ENCODE measurements around the gene ZNF593. TPM values are rescaled to one million over a fixed set of nuclear protein-coding genes. Genes with fewer than 3 reads are reported as not detected.

The ZNF593 gene
- total RNA-seq, 1 experiment from 2014 or later, result 26.5 TPM

DNA sequence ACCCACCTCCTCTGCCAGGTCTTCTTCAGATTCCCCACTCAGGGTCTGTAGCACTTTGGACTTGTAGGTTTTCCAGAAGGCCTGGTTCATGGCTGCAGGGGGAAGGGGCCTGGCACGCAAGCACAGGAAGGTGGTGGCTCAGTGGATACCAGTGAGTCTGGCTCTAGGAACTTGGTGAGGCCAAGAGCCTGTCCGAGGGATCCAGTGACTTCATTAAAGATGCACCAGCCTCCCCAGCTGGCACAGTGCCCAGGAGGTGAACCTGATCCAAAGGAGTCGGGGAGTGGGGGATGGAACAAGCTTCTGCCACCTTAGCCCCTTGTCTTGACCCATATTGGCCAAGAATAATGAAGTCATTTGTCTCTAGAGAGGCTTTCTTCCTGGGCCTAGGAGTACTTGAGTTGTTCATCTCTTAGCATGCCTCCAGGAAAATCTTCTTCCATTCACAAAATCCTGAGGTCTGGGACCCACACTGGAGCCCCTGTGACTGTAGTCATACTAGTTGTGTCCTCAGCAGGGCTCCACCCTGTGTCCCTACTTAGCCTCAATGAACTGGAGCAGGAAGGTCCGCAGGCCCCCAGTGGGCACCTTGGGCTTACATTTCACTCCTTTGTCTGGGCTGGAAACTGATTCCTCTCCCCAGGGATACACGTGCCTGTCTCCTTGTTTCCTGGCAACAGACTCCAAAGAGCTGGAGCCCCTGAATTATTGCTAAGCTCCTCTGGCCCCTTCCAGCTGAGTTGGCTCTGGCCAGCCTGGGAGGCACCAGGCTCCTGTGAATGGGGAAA is 1.1 kb upstream of the ZNF593 start, which contains the start of gene C1orf232:
TSS of gene C1orf232 (minus strand) at position 554 of the 788 bp plus-strand sequence. CDS start at position 90, 464 bp downstream.
- DNase-seq (ENCODE audit: low read depth), result no peak

DNA sequence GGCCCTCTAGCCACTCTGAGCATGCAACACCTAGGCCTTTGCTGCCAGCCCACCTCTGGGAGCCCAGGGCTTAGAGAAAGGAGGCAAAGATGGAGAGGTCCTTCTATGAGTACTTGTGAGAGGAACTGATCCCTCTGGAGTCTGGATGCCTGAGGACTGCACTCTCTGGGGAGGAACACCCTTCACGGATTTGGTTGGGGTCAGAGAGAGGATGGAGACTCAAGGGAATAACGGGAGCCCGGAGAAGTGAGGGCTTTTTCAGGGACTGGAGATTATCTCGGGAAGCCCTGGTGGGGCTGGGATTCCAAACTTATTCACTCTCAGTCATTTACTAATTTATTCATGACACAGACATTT is 532 bp upstream of the ZNF593 start:
- no peak for DNase-seq (ENCODE audit: low read depth)

DNA sequence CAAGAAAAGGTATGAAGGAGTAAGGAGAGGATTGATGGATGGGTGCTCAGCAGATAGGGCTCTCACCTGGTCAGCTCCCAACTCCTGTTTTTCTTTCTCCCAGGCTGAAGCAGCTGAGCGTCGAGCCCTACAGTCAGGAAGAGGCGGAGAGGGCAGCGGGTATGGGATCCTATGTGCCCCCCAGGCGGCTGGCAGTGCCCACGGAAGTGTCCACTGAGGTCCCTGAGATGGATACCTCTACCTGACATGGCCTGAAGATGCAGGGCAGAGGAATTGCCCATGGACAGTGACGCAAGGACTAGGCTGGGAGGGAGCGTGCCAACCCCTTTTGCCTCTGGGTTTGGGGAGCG is 739 bp downstream of the ZNF593 start:
- DNase-seq (ENCODE audit: low read depth), result no peak

DNA sequence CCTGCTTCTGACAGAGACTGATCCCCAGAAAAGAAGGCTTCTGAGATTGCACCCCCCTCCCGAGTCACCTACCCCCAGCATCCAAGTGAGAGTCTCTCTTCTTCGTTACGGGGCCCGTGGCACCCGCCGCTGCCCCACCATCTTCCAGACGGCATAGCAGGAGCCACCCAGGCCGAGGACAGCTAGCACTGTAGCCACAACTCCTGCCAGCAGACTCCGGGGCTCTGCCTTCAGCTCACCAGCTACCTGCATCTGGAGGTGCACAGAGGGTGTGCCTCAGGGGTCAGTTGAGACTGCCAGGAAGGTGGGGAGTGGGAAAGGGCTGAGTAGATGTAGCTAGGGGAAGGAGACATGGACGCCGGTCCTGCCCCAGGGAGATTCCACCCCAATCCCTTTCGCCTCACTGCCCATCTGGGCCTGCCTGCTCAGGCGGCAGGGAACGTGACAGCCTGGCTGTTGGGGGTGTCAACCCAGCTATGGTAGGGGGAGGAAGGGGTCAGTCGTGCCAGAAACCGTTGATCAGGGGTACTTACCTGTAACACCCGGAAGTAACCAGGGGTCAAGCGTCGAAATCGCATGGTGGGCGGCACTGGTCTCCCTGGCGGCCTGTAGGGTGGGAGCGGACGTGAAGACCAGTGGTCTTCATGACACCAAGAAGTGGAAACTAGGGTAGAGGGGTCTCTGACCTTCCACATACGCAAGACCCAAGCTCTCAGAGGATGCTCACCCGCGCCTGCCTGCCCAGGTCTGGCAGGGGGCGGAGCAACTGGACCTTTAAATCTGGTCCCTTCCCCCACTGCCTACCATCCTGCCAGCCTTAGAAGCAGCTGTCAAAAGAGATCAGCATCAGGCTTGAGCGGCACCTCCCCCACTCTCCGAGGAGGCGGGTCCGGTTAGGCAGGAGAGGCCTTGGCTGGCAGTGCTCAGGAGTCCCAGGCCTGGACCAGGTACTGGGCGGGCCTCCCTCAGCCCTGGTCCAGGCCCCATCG is 1.7 kb downstream of the ZNF593 start, which contains the start of gene ZNF593OS:
TSS of gene ZNF593OS (minus strand) at position 749 of the 989 bp plus-strand sequence. CDS start at position 578, 171 bp downstream.
- DNase-seq (ENCODE audit: low read depth), result no peak

DNA sequence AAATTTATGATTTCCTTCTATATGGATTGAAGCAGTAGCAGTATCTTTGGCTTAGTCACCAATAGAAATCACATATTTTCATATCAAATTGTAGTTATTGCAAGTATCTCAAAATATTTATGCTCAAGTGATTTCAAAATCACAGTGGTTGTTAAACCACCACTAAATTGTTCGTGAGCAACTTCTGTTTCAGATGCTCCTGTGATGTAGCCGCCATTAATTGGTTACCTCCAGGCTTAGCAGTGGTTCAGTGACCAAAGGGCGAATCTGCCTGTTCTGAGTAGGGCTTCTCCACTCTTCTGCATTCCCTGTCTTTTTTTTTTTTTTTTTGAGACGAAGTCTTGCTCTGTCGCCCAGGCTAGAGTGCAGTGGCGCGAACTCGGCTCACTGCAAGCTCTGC is 5.6 kb downstream of the ZNF593 start:
- no peak for DNase-seq (ENCODE audit: low read depth)

DNA sequence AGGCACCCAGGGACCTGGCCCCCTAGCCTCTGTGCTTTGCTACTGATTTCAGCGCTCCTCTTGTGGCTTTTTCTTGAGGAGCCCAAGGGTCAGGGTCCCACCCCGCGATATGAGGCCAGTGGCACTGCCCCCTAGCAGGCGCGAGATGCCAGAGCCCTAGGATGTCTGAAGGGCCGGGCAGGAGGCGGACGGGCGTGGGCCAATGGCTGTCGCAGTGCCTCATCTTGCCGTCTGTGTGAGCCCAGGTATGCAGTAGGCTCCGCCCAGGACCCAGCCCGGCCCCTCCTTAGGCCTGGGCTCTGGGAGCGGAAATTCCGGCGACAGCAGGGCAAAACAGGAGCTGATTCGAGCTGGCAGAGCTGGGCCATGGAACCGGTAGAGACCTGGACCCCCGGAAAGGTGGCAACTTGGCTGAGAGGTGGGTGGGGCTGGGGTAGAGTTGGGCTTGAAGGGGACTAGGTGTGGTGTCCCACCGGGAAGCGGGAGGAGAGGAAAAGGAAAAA is 7.5 kb downstream of the ZNF593 start, which contains the start of gene CNKSR1:
TSS of gene CNKSR1 (plus strand) at position 310 of the 503 bp plus-strand sequence. CDS start at position 367, 57 bp downstream.
- DNase-seq (ENCODE audit: low read depth), result no peak

DNA sequence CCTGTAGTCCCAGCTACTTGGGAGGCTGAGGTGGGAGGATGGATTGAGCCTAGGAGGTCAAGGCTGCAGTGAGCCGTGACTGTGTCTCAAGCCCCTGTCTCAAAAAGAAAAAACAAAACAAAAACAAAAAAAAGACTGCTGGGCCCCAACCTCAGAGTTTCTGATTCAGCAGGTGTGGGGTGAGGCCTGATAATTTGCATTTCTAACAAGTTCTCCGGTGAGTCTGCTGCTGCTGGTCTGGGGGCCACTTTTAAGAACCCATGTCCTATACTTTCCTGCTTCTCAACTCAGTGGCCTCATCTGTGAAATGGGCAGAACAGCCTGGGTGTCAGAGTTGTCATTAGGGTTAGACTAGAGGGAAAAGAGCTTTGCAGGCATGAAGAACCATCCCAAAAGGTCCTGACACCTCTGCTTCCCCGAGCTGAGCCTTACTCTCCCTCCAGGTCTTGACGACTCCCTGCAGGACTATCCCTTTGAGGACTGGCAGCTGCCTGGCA is 10.3 kb downstream of the ZNF593 start:
- DNase-seq (ENCODE audit: low read depth), result no peak

DNA sequence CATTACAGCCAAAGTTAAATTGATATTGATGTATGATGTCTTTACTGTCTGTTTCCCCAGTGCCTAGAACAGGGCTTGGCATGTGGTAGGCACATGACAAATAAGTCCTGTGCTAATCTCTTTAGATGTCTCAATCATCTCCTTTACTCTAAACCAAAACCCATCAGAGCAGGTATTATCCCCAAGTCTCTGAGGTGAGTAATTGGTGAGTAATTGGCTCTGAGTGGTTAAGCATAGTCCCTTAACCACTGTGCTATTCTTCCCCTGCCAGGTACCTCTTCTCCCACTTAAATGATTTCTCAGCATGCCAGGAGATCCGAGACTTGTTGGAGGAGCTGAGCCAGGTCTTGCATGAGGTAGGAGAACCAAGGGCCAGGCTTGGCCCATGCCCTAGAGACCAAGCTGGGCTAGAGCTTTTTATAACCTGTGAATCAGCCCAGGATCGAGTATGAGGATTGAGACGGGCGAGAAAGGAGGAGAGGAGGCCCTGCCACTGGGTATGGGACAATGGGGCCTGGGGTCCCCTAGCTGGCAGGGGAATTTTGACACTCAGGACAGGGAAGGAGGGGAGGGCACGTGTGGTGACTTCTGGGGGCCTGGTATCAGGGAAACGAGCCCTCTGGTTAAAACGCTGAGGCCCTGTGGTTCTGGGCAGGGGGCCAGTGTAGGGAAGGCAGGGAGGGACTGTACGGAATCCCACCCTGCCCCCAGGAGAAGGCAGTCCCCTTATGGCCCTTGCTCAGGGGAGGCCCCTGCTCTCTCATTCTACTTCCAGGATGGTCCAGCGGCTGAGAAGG is 12.1 kb downstream of the ZNF593 start:
- no peak for DNase-seq (ENCODE audit: low read depth)

DNA sequence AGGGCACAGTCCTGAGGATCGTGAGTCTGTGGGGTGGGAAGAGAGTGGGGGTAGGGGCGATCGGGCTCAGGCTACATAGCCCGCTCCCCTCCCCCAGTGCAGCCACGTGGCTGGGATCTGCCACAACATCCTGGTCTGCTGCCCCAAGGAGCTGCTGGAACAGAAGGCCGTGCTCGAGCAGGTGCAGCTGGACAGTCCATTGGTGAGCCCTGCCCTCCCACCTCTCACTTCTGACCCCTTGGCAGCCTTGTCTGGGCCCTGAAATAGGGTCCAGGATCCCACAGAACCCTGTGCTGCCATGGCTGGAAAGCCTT is 12.6 kb downstream of the ZNF593 start:
- DNase-seq (ENCODE audit: low read depth), result no peak

DNA sequence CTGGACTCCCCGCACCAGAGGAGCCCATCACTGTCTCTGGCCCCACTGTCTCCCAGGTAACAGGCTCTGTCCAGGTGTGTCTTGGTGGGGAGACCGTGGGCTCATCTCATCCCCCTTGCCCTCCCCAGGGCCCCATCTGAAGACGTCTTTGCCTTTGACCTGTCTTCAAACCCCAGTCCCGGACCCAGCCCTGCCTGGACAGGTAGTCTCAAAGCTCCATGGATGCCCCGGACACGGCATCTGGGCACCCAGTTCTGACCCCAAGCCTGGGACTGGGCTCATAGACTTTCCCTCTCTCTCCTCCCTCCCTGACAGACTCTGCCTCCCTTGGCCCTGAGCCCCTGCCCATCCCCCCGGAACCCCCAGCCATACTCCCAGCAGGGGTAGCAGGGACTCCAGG is 14.4 kb downstream of the ZNF593 start:
- no peak for DNase-seq (ENCODE audit: low read depth)

DNA sequence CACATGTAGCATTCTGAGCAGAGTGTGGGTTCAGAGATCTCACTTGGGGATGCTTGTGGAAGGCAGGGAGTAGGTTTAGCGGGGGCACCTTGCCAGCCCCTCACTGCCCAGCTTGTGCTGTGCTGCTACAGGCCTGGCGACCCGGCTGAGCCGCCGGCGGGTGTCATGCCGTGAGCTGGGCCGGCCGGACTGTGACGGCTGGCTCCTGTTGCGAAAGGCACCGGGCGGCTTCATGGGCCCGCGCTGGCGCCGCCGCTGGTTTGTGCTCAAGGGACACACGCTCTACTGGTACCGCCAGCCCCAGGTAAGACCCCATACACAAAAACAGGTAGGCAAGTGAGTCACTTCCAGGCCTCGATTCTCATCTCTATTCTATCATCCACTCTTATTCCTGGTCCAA is 15.2 kb downstream of the ZNF593 start:
- no peak for DNase-seq (ENCODE audit: low read depth)

DNA sequence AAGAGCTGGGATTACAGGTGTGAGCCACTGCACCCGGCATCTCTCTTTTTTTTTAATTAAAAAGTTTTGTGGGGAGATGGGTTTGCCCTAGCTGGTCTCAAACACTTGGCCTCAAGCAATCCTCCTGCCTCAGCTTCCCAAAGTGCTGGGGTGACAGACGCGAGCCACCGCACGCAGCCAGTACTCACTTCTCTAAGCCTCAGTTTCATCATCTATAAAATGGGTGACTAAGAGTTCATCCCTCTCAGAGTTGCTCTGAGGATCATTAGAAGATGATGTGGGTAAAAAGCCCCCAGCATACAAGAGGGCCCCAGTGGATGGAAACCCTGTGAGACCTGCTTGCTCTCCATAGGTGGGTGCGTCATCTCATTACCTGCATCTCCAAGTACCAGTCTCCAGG is 18.2 kb downstream of the ZNF593 start:
- DNase-seq (ENCODE audit: low read depth), result no peak

DNA sequence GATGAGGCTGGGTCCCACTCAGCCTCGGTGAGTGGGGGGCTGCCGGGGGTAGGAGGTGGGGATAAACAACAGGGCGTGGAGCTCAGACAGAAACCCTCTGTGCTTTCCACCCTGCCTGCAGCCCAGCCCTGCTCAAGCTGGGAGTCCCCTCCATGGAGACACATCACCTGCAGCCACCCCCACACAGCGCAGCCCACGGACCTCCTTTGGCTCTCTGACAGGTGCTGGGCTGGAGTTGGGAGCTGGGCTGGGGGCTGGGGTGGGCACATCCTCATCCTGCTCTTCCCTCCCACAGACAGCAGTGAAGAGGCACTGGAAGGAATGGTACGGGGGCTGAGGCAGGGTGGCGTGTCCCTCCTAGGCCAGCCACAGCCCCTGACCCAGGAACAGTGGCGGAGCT is 18.8 kb downstream of the ZNF593 start:
- no peak for DNase-seq (ENCODE audit: low read depth)

DNA sequence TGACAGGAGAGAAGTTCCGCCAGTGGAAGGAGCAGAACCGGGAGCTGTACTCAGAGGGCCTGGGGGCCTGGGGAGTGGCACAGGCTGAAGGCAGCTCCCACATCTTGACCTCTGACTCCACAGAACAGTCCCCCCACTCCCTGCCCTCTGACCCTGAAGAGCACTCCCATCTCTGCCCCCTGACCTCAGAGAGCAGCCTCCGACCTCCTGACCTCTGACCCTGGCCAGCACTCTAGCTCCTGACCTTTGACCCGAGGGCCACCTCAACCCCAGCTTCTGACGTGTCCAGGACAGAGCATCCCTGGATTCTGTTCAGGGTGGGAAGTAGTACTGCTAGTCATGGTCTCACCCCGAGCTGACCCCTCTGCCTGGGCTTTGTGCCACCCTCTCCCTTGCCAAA is 19.6 kb downstream of the ZNF593 start:
- DNase-seq (ENCODE audit: low read depth), result no peak

DNA sequence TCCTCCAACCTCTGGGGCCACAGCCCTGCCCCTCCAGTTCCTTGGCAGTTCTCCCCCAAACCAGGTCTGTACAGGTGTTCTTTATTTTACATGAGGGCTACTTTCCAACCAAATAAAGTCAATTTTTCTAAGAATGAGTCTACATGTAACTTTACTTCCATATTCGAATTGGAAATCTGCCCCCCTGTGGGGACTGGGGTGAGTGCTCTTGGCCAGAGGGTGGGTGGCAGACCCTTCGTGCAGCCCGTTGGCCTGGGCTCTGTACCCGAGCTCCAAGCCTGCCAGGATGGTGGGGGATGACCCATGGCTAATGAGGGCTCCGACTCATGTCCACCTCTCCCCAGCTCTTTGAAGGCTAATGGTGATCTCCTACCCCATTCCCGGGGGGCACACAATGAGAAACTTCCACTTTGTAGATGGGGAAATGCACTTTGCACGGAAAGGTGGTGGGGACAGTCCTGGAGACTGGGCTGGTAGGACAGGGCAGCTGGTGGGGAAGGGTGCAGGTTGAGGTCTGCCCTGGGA is 20.1 kb downstream of the ZNF593 start:
- no peak for DNase-seq (ENCODE audit: low read depth)

DNA sequence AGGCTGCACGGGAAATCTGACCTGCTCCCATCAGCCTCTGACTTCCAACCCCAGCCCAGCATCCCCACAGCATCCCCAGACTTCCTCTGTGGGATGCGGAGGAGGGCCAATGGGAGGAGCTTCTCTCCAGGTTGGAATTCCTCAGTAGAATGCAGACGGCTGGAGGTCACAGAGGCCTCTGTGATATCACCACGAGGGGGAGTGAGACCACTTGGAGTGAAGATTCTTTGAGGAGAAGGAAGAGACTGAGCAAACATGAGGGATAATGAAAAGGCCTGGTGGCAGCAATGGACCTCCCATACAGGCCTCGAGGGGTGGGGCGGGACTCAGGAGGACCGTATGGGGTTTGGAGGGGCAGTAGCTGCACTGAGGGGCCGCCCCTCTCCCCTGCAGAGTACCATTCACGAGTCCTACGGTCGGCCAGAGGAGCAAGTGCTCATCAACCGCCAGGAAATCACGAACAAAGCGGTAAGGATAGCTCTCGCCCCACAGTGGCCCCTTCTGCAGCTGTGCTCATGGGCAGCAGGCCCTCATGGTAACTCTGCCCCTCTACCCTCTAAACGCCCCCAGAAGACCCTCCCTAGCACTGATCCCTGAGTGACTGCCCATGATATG is 20.8 kb downstream of the ZNF593 start, which contains the start of gene CATSPER4:
TSS of gene CATSPER4 (plus strand) at position 230 of the 615 bp plus-strand sequence. CDS start at position 256, 26 bp downstream.
- peak; percentile 26 for DNase-seq (ENCODE audit: low read depth)

DNA sequence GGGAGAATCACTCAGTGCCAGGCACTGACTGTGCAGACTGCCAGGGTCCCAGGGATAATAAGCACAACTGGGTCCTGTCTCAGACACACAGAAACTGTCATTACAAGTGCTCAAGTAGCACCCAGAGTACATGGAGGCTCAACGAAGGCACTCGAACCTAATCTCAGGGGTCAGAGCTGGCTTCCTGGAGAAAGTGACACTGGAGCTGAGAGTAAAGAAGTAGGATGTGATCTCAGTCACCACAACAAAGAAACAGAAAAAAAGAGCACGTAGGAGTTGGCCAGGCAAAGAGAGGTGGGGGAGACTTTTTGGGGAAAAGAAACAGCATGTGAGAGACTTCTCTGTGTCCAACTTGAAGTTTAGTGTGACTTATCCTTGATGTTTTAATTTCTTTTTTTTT is 22.0 kb downstream of the ZNF593 start:
- no peak for DNase-seq (ENCODE audit: low read depth)

DNA sequence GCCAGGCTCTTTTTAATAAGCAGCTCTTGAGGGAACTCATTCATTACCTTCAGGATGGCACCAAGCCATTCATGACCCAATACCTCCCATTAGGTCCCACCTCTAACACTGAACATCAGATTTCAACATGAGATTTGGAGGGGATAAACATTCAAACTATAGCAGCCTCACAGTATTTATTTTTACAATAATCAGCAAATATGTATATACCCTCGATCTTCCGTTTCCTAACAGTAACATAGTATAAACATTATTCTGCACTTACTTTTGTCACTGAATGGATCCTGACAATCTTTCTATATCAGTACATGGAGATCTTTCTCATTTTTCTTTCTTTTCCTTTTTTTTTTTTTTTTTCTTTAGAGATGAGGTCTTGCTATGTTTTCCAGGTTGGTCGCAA is 26.1 kb downstream of the ZNF593 start:
- no peak for DNase-seq (ENCODE audit: low read depth)

DNA sequence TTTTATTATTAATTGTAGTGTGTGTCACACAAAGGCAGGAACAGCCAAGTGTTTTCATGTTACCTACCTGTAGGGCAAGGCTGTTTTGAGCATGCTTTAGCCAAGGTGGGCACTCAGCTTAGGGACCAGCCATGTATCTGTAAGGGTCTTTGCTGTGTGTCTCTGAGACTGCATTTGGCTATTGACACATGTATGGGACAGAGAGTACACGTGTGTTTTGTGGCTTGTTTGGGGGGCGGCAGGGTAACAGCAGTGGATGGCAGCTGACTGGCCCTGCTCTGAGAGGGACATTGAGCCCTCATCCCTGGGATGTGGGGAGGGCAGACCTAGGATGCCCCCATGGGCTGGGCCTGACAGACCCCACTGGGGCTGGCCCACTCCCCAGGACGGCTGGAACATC is 27.6 kb downstream of the ZNF593 start:
- no peak for DNase-seq (ENCODE audit: low read depth)

DNA sequence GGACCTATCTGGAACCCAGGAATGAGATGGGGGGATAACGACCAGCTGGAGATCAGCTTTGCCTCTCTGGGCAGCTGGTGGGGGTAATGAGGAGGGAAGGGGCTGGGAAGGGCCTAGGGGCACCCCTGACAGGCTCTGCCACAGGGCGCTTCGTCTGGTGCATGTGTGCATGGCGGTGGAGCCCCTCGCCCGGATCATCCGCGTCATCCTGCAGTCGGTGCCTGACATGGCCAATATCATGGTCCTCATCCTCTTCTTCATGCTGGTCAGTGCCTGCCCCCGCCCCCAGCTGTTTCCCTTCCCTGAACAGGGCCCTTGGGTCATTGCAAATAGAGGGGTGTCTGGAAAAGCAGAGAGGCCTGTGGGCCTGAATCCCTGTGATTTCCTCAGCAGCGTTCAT is 28.1 kb downstream of the ZNF593 start:
- no peak for DNase-seq (ENCODE audit: low read depth)
